Activated CD4-positive, alpha-beta T cell treated with anti-CD3 and anti-CD28 coated beads, Interleukin-2, Interleukin-6, amounts not matched to agents 100 ng/mL and 50 ng/mL, durations not matched to agents 16 hours and 8 hours (primary cell): ENCODE results near the gene EHHADH.
"Not testable (repeated sequence)": the region's sequence is repeated elsewhere in the genome, so short reads cannot be mapped to it uniquely, and the experiment has no call there.

Source experiments
- DNase-seq: peaks from one replicate; pipeline ENCODE4 v3.0.0-alpha.2; 2020

The EHHADH gene

DNA sequence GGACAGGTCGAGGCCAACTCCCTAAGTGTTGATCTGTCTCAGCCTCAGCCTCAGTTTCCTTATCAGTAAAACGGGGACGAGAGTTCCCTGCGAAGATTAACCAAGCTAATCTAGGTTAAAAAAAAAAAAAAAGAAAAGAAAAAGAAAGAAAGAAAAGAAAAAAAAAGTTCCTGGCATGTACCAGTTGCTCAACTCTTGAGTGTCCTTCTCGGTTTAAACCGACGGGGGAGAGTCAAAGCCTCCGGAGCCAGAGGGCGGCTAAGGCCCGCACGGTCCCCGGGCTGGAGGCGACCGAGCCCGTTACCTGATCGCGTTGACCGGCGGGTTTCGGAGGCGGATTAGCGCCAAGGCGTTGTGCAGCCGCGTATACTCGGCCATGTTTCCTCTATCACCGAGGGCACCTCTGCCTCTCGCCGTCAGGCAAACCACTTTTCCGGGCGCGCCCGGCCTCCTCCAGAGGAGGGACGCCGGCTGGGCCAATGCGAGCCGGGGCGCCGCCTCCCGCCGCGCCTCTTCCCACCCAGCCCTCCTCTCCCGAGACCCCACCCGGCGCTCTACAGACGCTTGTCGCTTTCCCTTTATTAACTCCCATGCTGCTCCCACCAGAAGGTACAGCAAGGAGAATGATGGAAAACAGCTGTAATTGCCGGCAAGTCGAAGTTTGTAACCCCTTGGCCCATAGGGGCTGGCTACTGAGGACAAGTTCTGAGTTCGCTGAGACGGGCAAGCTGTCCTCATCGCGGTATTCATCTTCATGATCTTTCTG lies at the start of gene EHHADH:
Gene EHHADH, minus strand, starts transcription at position 405 of the 766 bp plus-strand sequence. Its CDS starts 27 bp downstream, at position 378.
- peak; percentile 66 for DNase-seq

GRCh38 chr3:185299918-185300426 lies 46.1 kb upstream of the EHHADH start:
- not testable (repeated sequence) for DNase-seq

DNA sequence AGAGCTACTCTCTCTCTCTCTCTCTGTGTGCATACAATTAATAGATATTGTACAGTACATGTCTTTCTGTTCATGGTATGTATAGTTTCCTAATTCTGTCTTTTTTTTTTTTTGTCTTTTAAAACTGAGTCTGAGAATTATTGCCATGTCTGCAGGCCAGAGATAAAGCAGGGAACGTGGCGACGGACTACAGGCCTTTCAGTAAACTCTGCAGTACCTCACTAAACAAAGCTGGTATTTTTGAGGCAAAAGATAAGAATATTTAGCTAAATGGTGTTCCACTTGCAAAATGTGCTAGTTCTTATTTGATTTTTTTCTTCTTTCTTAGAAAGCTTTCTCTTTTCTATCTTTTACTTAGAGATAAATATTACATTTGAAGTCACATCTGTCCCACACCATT lies 44.0 kb upstream of the EHHADH start:
- no peak for DNase-seq

DNA sequence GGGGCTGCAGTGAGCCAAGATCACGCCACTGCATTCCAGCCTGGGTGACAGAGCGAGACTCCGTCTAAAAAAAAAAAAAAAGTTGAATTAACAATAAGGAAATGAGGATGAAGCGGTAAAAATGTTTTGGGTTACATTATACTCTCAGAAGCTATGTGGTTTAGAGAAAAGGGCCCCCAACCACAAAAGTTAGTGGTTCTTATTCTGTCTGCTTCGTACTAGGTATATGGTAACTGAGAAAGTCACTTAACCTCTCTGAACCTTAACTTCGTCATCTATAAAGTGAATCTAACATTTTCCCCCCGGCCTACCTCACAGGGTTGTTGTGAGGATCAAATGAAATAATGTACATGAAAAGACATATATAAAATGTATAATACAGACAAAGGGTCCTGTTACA lies 38.4 kb upstream of the EHHADH start:
- DNase-seq, result peak; percentile 27

DNA sequence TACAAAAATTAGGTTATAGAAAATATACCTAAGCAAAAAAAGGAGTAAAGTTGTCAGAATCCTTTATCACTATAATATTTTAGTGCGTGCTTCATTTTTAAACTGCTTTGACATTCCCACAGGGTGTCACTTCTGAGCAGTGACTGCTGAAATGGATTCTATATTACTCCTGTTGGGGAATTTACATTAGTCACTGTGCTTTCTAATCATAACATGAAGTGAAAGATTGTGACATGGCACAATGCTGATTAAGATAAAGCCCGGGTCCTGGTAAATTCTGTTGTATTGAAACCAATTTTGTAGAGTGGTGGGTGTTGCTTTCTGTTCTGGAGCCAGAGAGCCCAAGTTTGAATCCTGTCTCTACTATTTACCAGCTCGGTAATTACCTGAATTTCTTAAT lies 36.4 kb upstream of the EHHADH start:
- DNase-seq, result peak; percentile 66

DNA sequence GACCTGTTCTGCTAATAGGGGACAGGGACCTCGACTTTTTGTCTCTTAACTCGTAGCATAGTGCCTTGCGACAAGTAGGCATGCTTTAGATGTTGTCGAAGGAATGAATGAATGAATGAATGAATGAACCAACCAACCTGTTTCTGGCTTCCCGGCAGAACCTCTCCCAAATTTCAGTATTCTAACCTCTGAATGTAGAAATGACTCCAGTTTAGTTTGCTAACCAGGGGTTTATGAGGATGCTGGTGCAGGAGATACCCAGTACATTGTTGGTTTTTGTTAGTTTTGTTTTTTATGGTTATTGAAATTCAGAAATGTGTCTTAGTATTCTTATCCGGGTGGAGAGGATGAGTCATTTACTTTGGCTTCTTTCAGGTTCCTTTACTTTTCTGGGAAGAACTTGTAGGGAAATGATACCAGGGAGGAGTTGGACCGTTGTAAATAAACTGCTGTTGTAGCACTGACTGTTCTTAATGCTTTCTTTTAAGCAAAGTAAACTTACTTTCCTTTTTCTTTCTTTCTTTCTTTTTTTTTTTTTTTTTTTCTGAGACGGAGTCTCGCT lies 29.6 kb upstream of the EHHADH start:
- no peak for DNase-seq

- peak; percentile 95 for DNase-seq
These were observed 29.0 kb upstream of the EHHADH start for GRCh38 chr3:185282696-185283373.

DNA sequence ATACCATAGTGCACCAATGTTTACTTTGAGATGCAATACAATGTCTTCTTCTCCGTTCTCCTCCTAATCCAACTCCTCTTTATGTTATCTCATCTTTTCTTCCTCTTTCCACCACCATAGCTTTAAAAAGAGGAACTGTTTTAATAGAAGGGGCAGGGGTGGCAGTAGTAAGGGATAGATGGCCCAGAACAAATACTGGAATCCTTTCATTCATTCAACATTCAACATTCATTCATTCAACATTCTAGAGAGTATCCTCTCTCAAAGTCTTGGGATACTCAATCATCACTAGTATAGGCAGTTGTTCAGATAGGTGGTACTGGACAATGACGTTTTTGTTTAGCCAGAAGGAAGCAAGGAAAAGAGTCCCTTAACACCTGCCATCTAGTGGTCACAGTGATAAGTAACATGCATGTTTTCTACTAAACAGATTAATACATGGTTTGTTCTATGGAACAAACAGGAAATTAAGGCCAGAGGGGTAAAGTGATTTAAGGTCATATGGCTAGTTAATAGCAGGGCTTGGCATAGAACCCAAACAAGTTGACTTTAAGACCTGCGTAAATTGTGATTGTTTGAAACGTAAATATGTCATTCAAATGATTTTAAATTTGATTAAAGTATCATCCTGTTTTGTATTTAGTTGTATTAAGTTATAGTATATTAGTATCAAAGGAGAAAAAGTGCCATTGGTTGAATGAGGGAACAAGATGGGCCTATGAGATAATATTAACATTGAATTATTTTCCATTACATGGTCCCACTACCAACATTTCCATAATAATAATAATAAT lies 26.9 kb upstream of the EHHADH start:
- peak; percentile 48 for DNase-seq

DNA sequence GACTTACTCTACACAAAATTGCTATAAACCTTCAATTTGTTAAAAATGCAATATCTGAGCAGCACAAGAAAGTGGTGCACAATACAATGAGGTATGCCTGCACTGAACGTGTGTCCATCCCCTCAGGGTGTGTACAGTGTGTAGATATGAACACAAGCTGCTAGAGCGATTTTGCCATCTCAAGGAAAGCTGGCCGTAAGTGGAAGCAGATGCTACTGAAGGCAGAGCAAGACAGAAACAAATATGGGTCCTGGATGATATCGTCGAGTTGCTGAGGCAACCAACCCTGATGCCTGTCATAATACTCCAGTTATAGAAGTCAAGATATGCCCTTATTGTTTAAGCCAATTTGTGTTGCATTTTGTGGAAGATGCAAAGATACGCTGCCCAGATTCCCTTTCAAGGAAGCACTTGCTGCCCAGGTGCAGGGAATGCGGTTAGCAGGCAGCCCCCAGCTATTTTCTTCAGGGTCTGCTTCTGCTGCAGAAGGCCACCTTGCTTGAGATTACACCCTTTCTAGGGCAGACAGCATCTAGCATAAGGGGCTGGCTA lies 25.8 kb upstream of the EHHADH start:
- no peak for DNase-seq

GRCh38 chr3:185276415-185276814 lies 22.6 kb upstream of the EHHADH start:
- no peak for DNase-seq

DNA sequence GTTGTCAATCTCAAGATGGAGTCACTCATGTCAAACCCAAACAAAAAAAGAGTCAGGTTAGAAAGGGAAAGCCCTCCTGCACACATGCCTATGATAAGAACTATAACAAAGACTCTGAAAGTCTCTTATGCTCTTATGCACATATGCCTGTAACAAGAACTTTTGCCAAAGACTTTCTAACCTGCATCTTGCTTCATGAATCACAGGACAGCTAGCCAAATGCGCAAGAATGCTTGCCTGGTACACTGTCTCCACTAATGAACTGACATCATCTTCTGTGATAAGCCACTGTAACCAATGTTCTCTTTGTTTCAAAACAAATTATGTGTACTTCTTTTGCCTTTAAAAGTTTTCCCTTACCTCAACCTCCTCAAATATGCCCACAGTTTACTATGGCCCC lies 18.2 kb upstream of the EHHADH start:
- DNase-seq, result no peak

- DNase-seq, result no peak
These were observed 17.1 kb upstream of the EHHADH start for GRCh38 chr3:185270956-185271332.

- peak; percentile 19 for DNase-seq
These were observed 16.6 kb upstream of the EHHADH start for GRCh38 chr3:185270262-185270955.

DNA sequence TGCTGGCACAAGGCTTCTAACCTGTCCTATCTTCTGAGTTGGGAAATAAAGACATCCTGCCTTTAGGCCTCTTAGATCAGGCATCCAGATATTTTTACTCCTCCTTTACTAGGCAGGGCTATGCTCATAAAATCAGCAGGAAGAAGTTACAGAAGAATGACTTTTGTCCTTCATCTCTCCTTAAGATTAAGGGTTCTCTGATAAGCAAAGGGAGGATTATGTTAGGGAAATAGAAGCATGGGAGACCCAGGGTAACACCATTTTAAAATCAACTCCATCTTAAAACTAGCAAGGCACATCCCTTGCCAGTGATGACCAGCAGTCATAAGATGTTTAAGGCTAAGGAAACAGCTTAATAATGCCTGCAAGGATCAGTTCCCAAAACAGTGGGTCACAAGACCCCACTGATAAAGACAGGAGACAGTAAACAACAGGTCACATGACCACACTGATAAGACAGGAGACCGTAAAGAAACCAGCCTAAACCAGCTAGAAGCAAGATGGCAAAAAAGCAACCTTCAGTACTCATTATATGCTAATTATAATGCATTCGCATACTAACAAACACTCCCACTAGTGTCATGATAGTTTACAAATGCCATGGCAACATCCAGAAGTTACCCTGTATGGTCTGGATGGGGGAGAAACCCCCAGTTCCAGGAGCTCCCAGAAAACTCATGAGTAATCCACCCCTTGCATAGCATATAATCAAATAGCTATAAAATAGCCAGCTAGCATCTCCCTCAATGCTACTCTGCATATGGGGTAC lies 14.5 kb upstream of the EHHADH start:
- no peak for DNase-seq

GRCh38 chr3:185267193-185267592 lies 13.3 kb upstream of the EHHADH start:
- DNase-seq, result no peak

- DNase-seq, result no peak
These were observed 11.2 kb upstream of the EHHADH start for GRCh38 chr3:185264849-185265553.

GRCh38 chr3:185263423-185263822 lies 9.6 kb upstream of the EHHADH start:
- no peak for DNase-seq

DNA sequence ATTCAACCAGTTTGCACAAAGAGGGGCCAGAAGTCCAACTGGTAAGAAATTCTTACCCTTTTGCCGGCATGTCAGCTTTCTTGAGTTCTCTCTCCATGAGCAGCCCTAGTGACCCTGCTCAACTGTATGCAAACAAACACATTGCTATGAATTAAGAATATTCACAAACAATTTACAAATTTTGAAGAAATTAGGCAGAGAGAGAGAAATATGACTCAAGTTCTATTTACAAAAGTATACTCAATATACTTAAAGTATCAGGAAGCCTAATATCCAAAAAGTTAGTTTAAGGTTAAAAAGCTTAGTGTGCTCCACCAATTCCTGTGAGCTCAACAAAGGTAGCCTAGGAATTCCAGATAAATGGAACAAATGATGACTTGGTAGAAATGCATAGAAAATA lies 3.5 kb upstream of the EHHADH start:
- DNase-seq, result no peak

- no peak for DNase-seq
These were observed 950 bp upstream of the EHHADH start for GRCh38 chr3:185254799-185255198.

DNA sequence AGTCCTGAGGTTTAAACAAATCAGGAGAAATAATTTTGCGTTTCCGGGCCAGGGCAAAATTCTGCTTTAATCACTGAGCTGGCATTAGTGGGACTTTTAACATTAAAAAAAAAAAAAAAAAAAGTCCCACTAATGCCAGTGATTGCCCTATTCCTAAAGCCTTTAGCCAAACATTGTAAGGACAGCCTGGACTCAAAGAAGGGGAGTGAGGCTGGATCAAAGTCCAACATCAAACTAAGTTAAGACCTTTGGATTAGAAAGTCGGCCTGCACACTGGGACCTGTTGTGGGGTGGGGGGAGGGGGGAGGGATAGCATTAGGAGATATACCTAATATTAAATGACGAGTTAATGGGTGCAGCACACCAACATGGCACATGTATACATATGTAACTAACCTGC lies 716 bp downstream of the EHHADH start:
- DNase-seq, result not testable (repeated sequence)

DNA sequence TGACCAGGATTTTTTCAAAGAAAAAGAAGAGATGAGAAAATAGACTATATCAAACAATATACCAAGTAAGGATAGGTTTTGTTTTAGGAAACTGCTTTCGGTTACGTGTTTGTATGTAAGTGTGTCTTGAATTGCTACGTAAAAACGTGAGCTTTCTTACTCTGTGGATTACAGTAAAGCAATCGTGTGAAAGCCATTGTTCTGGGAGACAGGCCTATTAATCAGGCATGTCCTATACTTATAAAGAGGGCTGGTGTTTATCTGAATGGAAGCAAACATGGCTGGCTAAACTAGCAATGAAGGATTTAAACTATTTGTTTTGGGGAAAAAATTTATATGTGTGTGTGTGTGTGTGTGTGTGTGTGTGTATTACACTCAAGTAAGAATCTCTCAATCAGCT lies 2.6 kb downstream of the EHHADH start:
- DNase-seq, result no peak
